K562 (cell line): Measurements from ENCODE around the gene PLEKHO1. TPM values are rescaled to one million over a fixed set of nuclear protein-coding genes. Genes with fewer than 3 reads are reported as not detected.

Experiments
- ATAC-seq: fragments of 200-7000 bp; cut with Tn5 transposase; 3 replicates; pipeline ENCODE4 v1.9.1; 2020; ENCODE audit warnings: moderate library complexity
- BruUV-seq: library from RNA; stranded (reverse); fragments of 400-500 nt; replicated peaks from 2 replicates; lab custom pipeline; 2021; lab: Mats Ljungman, UMichigan
- CTCF ChIA-PET: fragments of 300-600 bp; formaldehyde crosslinking; extraction: SDS; loops from one replicate; lab custom pipeline; 2021; ENCODE audit warnings: low intra/inter-chr PET ratio; lab: Yijun Ruan, JAX
- POLR2A ChIA-PET: fragments of 300-600, 350-650 bp; sonication (Branson Sonifier 250); formaldehyde crosslinking; extraction: SDS; loops from one replicate; lab custom pipeline; 2021; ENCODE audit warnings: antibody characterized with exemption, inconsistent platforms; lab: Yijun Ruan, JAX
- DNase-seq, 4 experiments: peaks; one replicate each; pipeline versions ENCODE4 v3.0.0 to v3.0.0-alpha.2; 2011 to 2018; ENCODE audit warnings: low spot score in 3 of 4, mixed read lengths in 3 of 4; ENCODE audit errors: extremely low read depth in 1 of 4
- FAIRE-seq: peaks from 2 replicates; lab custom pipeline; 2011; peaks lifted over from hg19 to GRCh38; lab: Jason Lieb, UNC
- H2AFZ ChIP-seq: 2 replicates; pipeline ENCODE4 v1.6.0; 2011; ENCODE audit warnings: low read depth, low read length, control low read depth, inconsistent platforms
- H3K27ac ChIP-seq: fragments of 200-600 bp; 3 replicates; pipeline ENCODE4 v1.8.0; 2011; ENCODE audit warnings: low read depth, mild to moderate bottlenecking, control low read depth, inconsistent platforms, low read length, moderate library complexity, mixed read lengths; ENCODE audit errors: extremely low read depth
- H3K27me3 ChIP-seq, 2 experiments: fragments of 300-600 bp in 1 of 2; 2 replicates in 1 of 2; 3 replicates in 1 of 2; pipeline versions ENCODE4 v1.6.0 to v1.8.0; 2011; ENCODE audit warnings: inconsistent platforms in 2 of 2, low read length in 2 of 2, mild to moderate bottlenecking in 1 of 2, mixed read lengths in 1 of 2, moderate library complexity in 1 of 2; ENCODE audit not compliant: control insufficient read depth in 2 of 2, insufficient read depth in 2 of 2
- H3K36me3 ChIP-seq: fragments of 300-600 bp; 3 replicates; pipeline ENCODE4 v1.8.0; 2011; ENCODE audit warnings: mild to moderate bottlenecking, low read length, inconsistent platforms; ENCODE audit not compliant: control insufficient read depth, insufficient read depth
- H3K4me1 ChIP-seq, 2 experiments: fragments of 200-600 bp in 1 of 2; replicated peaks in 1 of 2; 2 replicates in 1 of 2; 3 replicates in 1 of 2; pipeline versions ENCODE4 v1.5.1 to v1.8.0; 2011; ENCODE audit warnings: inconsistent platforms in 2 of 2, low read length in 2 of 2, mild to moderate bottlenecking in 1 of 2, mixed read lengths in 1 of 2, moderate library complexity in 1 of 2; ENCODE audit not compliant: control insufficient read depth in 2 of 2, insufficient read depth in 2 of 2
- H3K4me2 ChIP-seq: 2 replicates; pipeline ENCODE4 v1.6.1; 2011; ENCODE audit warnings: low read length, control low read depth, inconsistent platforms, mixed read lengths; ENCODE audit not compliant: insufficient read depth
- H3K4me3 ChIP-seq: fragments of 200-600 bp; sonication (generic), shearing (Covaris generic); 2 replicates; pipeline ENCODE4 v1.5.1; 2016; ENCODE audit warnings: control low read depth, inconsistent platforms
- H3K79me2 ChIP-seq: fragments of 200-600 bp; 3 replicates; pipeline ENCODE4 v1.8.0; 2011; ENCODE audit warnings: low read length, inconsistent platforms; ENCODE audit not compliant: control insufficient read depth, insufficient read depth
- H3K9ac ChIP-seq, 2 experiments: 2 replicates each; pipeline versions ENCODE4 v1.6.0 to v1.6.1; 2011; ENCODE audit warnings: low read depth in 2 of 2, low read length in 2 of 2, control low read depth in 1 of 2, inconsistent platforms in 1 of 2, mild to moderate bottlenecking in 1 of 2, mixed read lengths in 1 of 2; ENCODE audit not compliant: insufficient read depth in 1 of 2
- H3K9me1 ChIP-seq: one replicate; pipeline ENCODE4 v1.6.0; 2011; ENCODE audit warnings: inconsistent platforms, mild to moderate bottlenecking, low read length, moderate library complexity; ENCODE audit not compliant: control insufficient read depth, insufficient read depth
- H3K9me3 ChIP-seq: replicated peaks from 2 replicates; pipeline ENCODE4 v1.5.1; 2011; ENCODE audit warnings: low read depth, low read length, inconsistent platforms; ENCODE audit not compliant: control insufficient read depth, insufficient read depth
- H4K20me1 ChIP-seq: replicated peaks from 2 replicates; pipeline ENCODE4 v1.6.1; 2011; ENCODE audit warnings: low read length, inconsistent platforms, mixed read lengths; ENCODE audit not compliant: control insufficient read depth, insufficient read depth
- ATF2 ChIP-seq: sonication (generic); formaldehyde crosslinking; IDR thresholded peaks from 2 replicates; pipeline ENCODE4 v1.8.1; 2022; ENCODE audit warnings: missing genetic modification reagents
- BRD9 ChIP-seq: fragments of 450-650 bp; IDR thresholded peaks from 2 replicates; pipeline ENCODE4 v1.6.1; 2018; ENCODE audit warnings: low read depth; ENCODE audit not compliant: partially characterized antibody
- CEBPZ ChIP-seq: fragments of 150-350 bp; IDR thresholded peaks from 2 replicates; pipeline ENCODE4 v1.6.1; 2014; ENCODE audit warnings: low read depth, mild to moderate bottlenecking, low read length, borderline replicate concordance
- JUN ChIP-seq, 2 experiments: sonication (generic) in 1 of 2; formaldehyde crosslinking in 1 of 2; IDR thresholded peaks; 2 replicates each; pipeline versions ENCODE4 v1.6.1 to v1.8.0; 2012 to 2022; ENCODE audit warnings: borderline replicate concordance in 2 of 2, mild to moderate bottlenecking in 2 of 2, improper control_type of control experiment in 1 of 2, low read depth in 1 of 2, low read length in 1 of 2, missing genetic modification reagents in 1 of 2
- MNT ChIP-seq, 2 experiments: fragments of 450-650 bp; conservative IDR thresholded peaks; 2 replicates each; pipeline ENCODE4 v1.6.1; 2017; ENCODE audit warnings: mild to moderate bottlenecking in 2 of 2, moderate library complexity in 2 of 2
- RAD51 ChIP-seq: fragments of 450-650 bp; IDR thresholded peaks from 2 replicates; pipeline ENCODE4 v1.7.1; 2016; ENCODE audit warnings: low read depth, mild to moderate bottlenecking, borderline replicate concordance
- SMAD4 ChIP-seq: fragments of 250-450 bp; sonication (Bioruptor Pico); conservative IDR thresholded peaks from 2 replicates; pipeline ENCODE4 v1.8.0; 2021; ENCODE audit warnings: inconsistent platforms, mild to moderate bottlenecking, moderate library complexity
- ZNF224 ChIP-seq: sonication (generic); formaldehyde crosslinking; IDR thresholded peaks from 2 replicates; pipeline ENCODE4 v1.8.0; 2022; ENCODE audit warnings: mild to moderate bottlenecking, missing genetic modification reagents
- ZNF263 ChIP-seq: sonication (generic); formaldehyde crosslinking; IDR thresholded peaks from 2 replicates; pipeline ENCODE4 v1.8.0; 2022; ENCODE audit warnings: mild to moderate bottlenecking, missing genetic modification reagents, borderline replicate concordance
- in situ Hi-C: fragments of 300-500 bp; cut with MboI; formaldehyde crosslinking; loops from 4 replicates; pipeline ENCODE4 v1.15.0; 2018; ENCODE audit warnings: inconsistent platforms, mixed read lengths
- intact Hi-C: fragments of 100-400 bp; cut with micrococcal nuclease; formaldehyde crosslinking; loops from 2 replicates; pipeline ENCODE4 v1.14.2; 2022
- polyA plus RNA-seq, 8 experiments: library from polyadenylated mRNA; depleted of rRNA in 4 of 8; stranded (reverse) in 5 of 8; unstranded in 3 of 8; fragments of >200 nt; fragmentation: Nextera tagmentation in 2 of 8; fragmentation: Illumina TruSeq in 1 of 8; extraction: Ambion mirVana in 2 of 8; extraction: Trizol in 1 of 8; gene quantifications; 2 replicates each; pipeline versions ENCODE4 v1.2.1 to v1.2.3, GENCODE V29; 2011 to 2014; ENCODE audit warnings: inconsistent platforms in 1 of 8, missing spikeins in 1 of 8
- total RNA-seq, 7 experiments: library from RNA; depleted of rRNA in 6 of 7; stranded (reverse); fragments of >200 nt in 6 of 7; fragmentation: Illumina TruSeq in 2 of 7; extraction: Trizol in 2 of 7; gene quantifications; 2 replicates each; pipeline versions ENCODE4 v1.2.1 to v1.2.3, GENCODE V29; 2011 to 2021; ENCODE audit warnings: low replicate concordance in 1 of 7
- TF ChIP-seq, protein P1 (sequence below): fragments of 450-650 bp; formaldehyde crosslinking; conservative IDR thresholded peaks from 2 replicates; pipeline ENCODE4 v1.4.0; 2022; ENCODE audit warnings: mild to moderate bottlenecking, missing genetic modification characterization
- TF ChIP-seq, protein P2 (sequence below): sonication (generic); formaldehyde crosslinking; IDR thresholded peaks from 2 replicates; pipeline ENCODE4 v1.8.0; 2022; ENCODE audit warnings: missing genetic modification reagents, mild to moderate bottlenecking, borderline replicate concordance

Gene PLEKHO1
- total and polyA plus RNA-seq, 9 of the 15 experiments (the other 6 are each of a cell fraction or from before 2014, with no cell fraction given): 0.39 to 16.2 (median 9.6) TPM

GRCh38 chr1:150178548-150178947 is 28.8 kb downstream of the PLEKHO1 start:
- H3K9me1 ChIP-seq: no peaks in the 10 kb centered on the region
- no peaks in the 10 kb centered on the region for H3K36me3 ChIP-seq
- no peak overlapping the region for H2AFZ ChIP-seq
- intact Hi-C loops (no loop called here), in situ Hi-C loops (no loop called here)
- H3K4me1 ChIP-seq: no peaks in the 10 kb centered on the region
- H3K27me3 ChIP-seq: no peaks in the 10 kb centered on the region
- no TSS peak for BruUV-seq
- ATAC-seq: no peak
- no peaks in the 10 kb centered on the region for H3K9me3 ChIP-seq
- FAIRE-seq: no peak
- H3K4me2 ChIP-seq: no peak overlapping the region
- no peak for DNase-seq
- no peak overlapping the region for H3K9ac ChIP-seq
- CTCF ChIA-PET: no interaction called here
- no peaks in the 10 kb centered on the region for H4K20me1 ChIP-seq
- H3K79me2 ChIP-seq: no peaks in the 10 kb centered on the region
- POLR2A ChIA-PET: interaction anchor here (0.6 to 1.3 kb wide), 2 partner anchors 16 to 291 kb away, joined by 3 to 5 read pairs; a partner anchor contains a TSS
- no peak overlapping the region for H3K27ac ChIP-seq
- no peak overlapping the region for H3K4me3 ChIP-seq
- TF ChIP-seq RAD51: no peak
- no peak for TF ChIP-seq ZNF263 (CRISPR knock-in tag)
- TF ChIP-seq ATF2 (CRISPR knock-in tag): no peak
- no peak for TF ChIP-seq MNT (conservative IDR thresholded peaks at IDR 0.05)
- TF ChIP-seq BRD9: no peak
- TF ChIP-seq JUN (IDR thresholded peaks at IDR 0.05; ENCODE audit: borderline replicate concordance, low read depth, low read length): no peak
- no peak for TF ChIP-seq JUN (CRISPR knock-in tag; IDR thresholded peaks at IDR 0.05; ENCODE audit: borderline replicate concordance)
- TF ChIP-seq, protein P1, sequence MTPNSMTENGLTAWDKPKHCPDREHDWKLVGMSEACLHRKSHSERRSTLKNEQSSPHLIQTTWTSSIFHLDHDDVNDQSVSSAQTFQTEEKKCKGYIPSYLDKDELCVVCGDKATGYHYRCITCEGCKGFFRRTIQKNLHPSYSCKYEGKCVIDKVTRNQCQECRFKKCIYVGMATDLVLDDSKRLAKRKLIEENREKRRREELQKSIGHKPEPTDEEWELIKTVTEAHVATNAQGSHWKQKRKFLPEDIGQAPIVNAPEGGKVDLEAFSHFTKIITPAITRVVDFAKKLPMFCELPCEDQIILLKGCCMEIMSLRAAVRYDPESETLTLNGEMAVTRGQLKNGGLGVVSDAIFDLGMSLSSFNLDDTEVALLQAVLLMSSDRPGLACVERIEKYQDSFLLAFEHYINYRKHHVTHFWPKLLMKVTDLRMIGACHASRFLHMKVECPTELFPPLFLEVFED (CRISPR knock-in tag): no peak
- no peak for TF ChIP-seq SMAD4 (CRISPR knock-in tag)
- no peak for TF ChIP-seq ZNF224 (CRISPR knock-in tag)
- no peak for TF ChIP-seq CEBPZ
- TF ChIP-seq, protein P2, sequence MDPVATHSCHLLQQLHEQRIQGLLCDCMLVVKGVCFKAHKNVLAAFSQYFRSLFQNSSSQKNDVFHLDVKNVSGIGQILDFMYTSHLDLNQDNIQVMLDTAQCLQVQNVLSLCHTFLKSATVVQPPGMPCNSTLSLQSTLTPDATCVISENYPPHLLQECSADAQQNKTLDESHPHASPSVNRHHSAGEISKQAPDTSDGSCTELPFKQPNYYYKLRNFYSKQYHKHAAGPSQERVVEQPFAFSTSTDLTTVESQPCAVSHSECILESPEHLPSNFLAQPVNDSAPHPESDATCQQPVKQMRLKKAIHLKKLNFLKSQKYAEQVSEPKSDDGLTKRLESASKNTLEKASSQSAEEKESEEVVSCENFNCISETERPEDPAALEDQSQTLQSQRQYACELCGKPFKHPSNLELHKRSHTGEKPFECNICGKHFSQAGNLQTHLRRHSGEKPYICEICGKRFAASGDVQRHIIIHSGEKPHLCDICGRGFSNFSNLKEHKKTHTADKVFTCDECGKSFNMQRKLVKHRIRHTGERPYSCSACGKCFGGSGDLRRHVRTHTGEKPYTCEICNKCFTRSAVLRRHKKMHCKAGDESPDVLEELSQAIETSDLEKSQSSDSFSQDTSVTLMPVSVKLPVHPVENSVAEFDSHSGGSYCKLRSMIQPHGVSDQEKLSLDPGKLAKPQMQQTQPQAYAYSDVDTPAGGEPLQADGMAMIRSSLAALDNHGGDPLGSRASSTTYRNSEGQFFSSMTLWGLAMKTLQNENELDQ (CRISPR knock-in tag): no peak
